ENCODE results near the gene ZNF398. TPM values are rescaled to one million over a fixed set of nuclear protein-coding genes. Genes with fewer than 3 reads are reported as not detected.

ZNF398 gene
- total RNA-seq, 1 donor from 2014 or later = 14.5 TPM

- H3K4me1 ChIP-seq = peaks cover 6% of the 10 kb centered on the region
- intact Hi-C loops (cut with DNase I) = no loop called here
- TF ChIP-seq CTCF (IDR thresholded peaks at IDR 0.05) = no peak
- ATAC-seq (no peak), DNase-seq (no peak)
- no peak overlapping the region for H3K27ac ChIP-seq
- no peak overlapping the region for H3K4me3 ChIP-seq
- no peaks in the 10 kb centered on the region for H3K9me3 ChIP-seq
- H3K36me3 ChIP-seq = peaks cover 50% of the 10 kb centered on the region
- H3K27me3 ChIP-seq = no peaks in the 10 kb centered on the region
Observed at GRCh38 chr7:149181450-149181790, 34.2 kb downstream of the ZNF398 start.

- Histone ChIP-seq H3K4me3 (no peak overlapping the region), H3K27ac (no peak overlapping the region), H3K9me3 (no peaks in the 10 kb centered on the region), H3K4me1 (peaks cover 6% of the 10 kb centered on the region), H3K36me3 (peaks cover 22% of the 10 kb centered on the region), H3K27me3 (no peaks in the 10 kb centered on the region)
- DNase-seq (no peak), ATAC-seq (no peak)
- no peak for TF ChIP-seq CTCF (IDR thresholded peaks at IDR 0.05)
- intact Hi-C loops (cut with DNase I) = no loop called here
Observed at GRCh38 chr7:149184274-149184673, 37.0 kb downstream of the ZNF398 start.

GRCh38 chr7:149188213-149188612 lies 41.0 kb downstream of the ZNF398 start:
- Histone ChIP-seq H3K27ac (no peak overlapping the region), H3K4me1 (no peaks in the 10 kb centered on the region), H3K27me3 (no peaks in the 10 kb centered on the region), H3K36me3 (no peaks in the 10 kb centered on the region), H3K9me3 (no peaks in the 10 kb centered on the region), H3K4me3 (no peak overlapping the region)
- intact Hi-C loops (cut with DNase I) = no loop called here
- ATAC-seq (no peak), DNase-seq (no peak)
- no peak for TF ChIP-seq CTCF (IDR thresholded peaks at IDR 0.05)

- Histone ChIP-seq H3K4me3 (no peak overlapping the region), H3K27me3 (no peaks in the 10 kb centered on the region), H3K36me3 (no peaks in the 10 kb centered on the region), H3K9me3 (no peaks in the 10 kb centered on the region), H3K4me1 (no peaks in the 10 kb centered on the region), H3K27ac (no peak overlapping the region)
- intact Hi-C loops (cut with DNase I) = no loop called here
- no peak for ATAC-seq
- DNase-seq = no peak
- no peak for TF ChIP-seq CTCF (IDR thresholded peaks at IDR 0.05)
Observed at GRCh38 chr7:149188637-149189259, 41.5 kb downstream of the ZNF398 start.

DNA sequence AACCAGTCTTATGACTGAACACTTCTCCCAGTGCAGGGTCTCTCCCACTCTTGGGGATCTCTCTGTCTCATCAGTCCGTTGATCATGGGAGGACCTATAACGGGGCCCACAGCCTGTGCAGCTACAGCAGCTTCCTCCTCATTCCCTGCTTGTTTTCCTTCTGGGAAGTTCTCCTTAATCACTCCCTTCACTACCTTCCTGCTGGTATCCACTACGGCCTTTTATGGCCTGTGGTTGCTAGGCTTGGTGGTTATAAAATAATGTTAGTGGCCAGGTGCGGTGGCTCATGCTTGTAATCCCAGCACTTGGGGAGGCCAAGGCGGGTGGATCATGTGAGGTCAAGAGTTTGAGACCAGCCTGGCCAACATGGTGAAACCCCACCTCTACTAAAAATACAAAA lies 44.6 kb downstream of the ZNF398 start:
- Histone ChIP-seq H3K4me3 (no peak overlapping the region), H3K27ac (no peak overlapping the region), H3K36me3 (no peaks in the 10 kb centered on the region), H3K4me1 (peaks cover 9% of the 10 kb centered on the region), H3K9me3 (no peaks in the 10 kb centered on the region), H3K27me3 (no peaks in the 10 kb centered on the region)
- ATAC-seq = no peak
- intact Hi-C loops (cut with DNase I) = no loop called here
- no peak for DNase-seq
- TF ChIP-seq CTCF (IDR thresholded peaks at IDR 0.05) = no peak

DNA sequence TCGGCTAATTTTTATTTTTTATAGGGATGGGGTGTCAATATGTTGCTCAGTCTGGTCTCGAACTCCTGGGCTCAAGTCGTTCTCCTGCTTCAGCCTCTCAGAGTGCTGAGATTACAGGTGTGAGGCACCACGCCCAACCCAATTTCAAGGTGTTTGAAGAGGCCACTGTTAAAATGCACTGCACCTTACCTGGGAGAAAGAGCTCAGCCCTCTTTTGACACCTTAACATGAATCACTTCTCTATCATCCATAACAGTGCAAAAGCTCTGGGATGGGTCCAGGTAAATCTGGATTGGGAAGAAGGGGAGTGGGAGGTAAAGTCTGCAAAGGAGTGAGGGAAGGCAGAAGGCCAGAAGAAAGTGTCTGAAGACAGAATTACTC lies 47.5 kb downstream of the ZNF398 start:
- intact Hi-C loops (cut with DNase I) = no loop called here
- Histone ChIP-seq H3K9me3 (no peaks in the 10 kb centered on the region), H3K36me3 (peaks cover 17% of the 10 kb centered on the region), H3K27ac (peak overlapping the region; percentile 85), H3K4me1 (peaks cover 15% of the 10 kb centered on the region), H3K4me3 (peak overlapping the region; percentile 80), H3K27me3 (no peaks in the 10 kb centered on the region)
- no peak for TF ChIP-seq CTCF (IDR thresholded peaks at IDR 0.05)
- ATAC-seq (no peak), DNase-seq (no peak)
